ENCODE results near the gene RPTOR.
"Not testable (repeated sequence)": the region's sequence is repeated elsewhere in the genome, so short reads cannot be mapped to it uniquely, and the experiment has no call there.

The RPTOR gene

DNA sequence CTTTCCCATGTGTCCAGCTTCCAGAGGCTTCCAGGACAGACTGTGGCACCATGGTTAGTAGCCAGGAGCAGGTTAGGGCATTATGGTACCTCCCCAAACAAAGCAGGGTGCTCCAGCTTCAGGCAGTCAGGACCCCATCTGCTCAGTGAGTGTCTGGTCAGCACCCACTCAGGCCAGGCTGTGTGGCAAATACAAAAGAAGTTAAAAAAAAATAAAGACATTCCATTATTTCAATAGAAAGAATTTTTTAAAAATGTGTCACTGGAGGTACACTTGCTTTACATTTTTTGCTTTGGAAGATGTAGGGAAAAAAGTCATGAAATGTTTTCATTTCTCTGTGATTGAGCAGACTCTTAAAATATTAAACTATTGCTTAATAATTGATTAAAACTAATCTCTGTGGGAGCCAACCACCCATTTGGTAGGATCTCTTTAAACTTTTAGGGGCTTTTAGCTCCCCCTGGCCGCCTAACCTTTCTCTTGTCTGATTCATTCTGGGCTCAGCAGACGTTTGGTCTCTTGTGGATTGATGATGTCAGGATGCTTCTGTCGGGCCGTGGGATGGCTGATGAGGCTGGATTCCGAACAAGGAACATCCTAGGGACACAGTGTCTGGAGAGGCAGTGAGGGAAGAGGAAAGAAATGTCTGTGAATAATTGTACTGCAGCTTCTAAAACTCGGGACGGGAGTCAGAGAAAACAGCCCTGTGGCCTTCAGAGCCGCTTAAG is 39.8 kb upstream of the RPTOR start:
- no peaks in the 10 kb centered on the region for H3K9me3 Mint-ChIP-seq
- H3K36me3 Mint-ChIP-seq (ENCODE audit: insufficient read depth) = no peaks in the 10 kb centered on the region
- no peak for ATAC-seq (replicated peaks; ENCODE audit: extremely low read depth, poor library complexity, severe bottlenecking)
- no peak for DNase-seq (ENCODE audit: low spot score in 2 of 2)
- H3K27ac Mint-ChIP-seq (ENCODE audit: low read depth) = no peak overlapping the region
- peaks cover 29% of the 10 kb centered on the region for H3K27me3 Mint-ChIP-seq
- no peak overlapping the region for H3K4me3 Mint-ChIP-seq
- H3K4me1 Mint-ChIP-seq = no peaks in the 10 kb centered on the region

- ATAC-seq (replicated peaks; ENCODE audit: extremely low read depth, poor library complexity, severe bottlenecking); H3K27ac Mint-ChIP-seq (ENCODE audit: low read depth); H3K9me3 Mint-ChIP-seq; H3K4me1 Mint-ChIP-seq; DNase-seq (ENCODE audit: low spot score in 2 of 2); H3K36me3 Mint-ChIP-seq (ENCODE audit: insufficient read depth); H3K4me3 Mint-ChIP-seq: not testable (repeated sequence)
- peaks cover 24% of the 10 kb centered on the region for H3K27me3 Mint-ChIP-seq
Measured at GRCh38 chr17:80507177-80507576, 37.5 kb upstream of the RPTOR start.

GRCh38 chr17:80507965-80508364 is 36.7 kb upstream of the RPTOR start:
- Mint-ChIP-seq H3K36me3 (ENCODE audit: insufficient read depth) (no peaks in the 10 kb centered on the region), H3K4me1 (no peaks in the 10 kb centered on the region), H3K27ac (ENCODE audit: low read depth) (no peak overlapping the region), H3K9me3 (no peaks in the 10 kb centered on the region), H3K27me3 (peaks cover 20% of the 10 kb centered on the region), H3K4me3 (no peak overlapping the region)
- no peak for ATAC-seq (replicated peaks; ENCODE audit: extremely low read depth, poor library complexity, severe bottlenecking)
- no peak for DNase-seq (ENCODE audit: low spot score in 2 of 2)

- peaks cover 16% of the 10 kb centered on the region for H3K27me3 Mint-ChIP-seq
- DNase-seq (ENCODE audit: low spot score in 2 of 2) (no peak), ATAC-seq (replicated peaks; ENCODE audit: extremely low read depth, poor library complexity, severe bottlenecking) (no peak)
- H3K4me3 Mint-ChIP-seq = no peak overlapping the region
- H3K36me3 Mint-ChIP-seq (ENCODE audit: insufficient read depth) = no peaks in the 10 kb centered on the region
- H3K9me3 Mint-ChIP-seq = no peaks in the 10 kb centered on the region
- H3K27ac Mint-ChIP-seq (ENCODE audit: low read depth) = no peak overlapping the region
- H3K4me1 Mint-ChIP-seq = no peaks in the 10 kb centered on the region
Measured at GRCh38 chr17:80509311-80509710, 35.3 kb upstream of the RPTOR start.

DNA sequence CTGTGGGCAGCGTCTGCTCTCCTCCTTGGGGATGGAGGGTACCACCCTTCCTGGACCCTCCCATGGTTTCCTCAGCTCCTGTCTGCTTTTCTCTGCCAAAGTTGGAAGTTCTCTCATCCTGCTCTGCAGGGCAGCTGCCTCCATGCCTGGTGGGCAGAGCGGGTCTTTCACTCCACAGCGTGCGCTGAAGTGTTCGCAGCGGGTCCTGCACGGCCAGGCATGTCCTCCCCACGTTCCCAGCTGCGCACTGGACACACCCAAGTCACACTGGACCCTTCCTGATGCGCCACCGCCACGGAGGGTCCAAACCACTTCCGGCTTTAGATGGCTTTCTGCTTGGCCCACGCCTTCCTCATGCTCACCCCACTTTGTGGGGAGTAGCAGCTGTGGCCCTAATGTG is 34.5 kb upstream of the RPTOR start:
- Mint-ChIP-seq H3K4me1 (no peaks in the 10 kb centered on the region), H3K36me3 (ENCODE audit: insufficient read depth) (no peaks in the 10 kb centered on the region), H3K4me3 (no peak overlapping the region), H3K9me3 (no peaks in the 10 kb centered on the region), H3K27me3 (peaks cover 8% of the 10 kb centered on the region), H3K27ac (ENCODE audit: low read depth) (no peak overlapping the region)
- no peak for DNase-seq (ENCODE audit: low spot score in 2 of 2)
- ATAC-seq (replicated peaks; ENCODE audit: extremely low read depth, poor library complexity, severe bottlenecking) = no peak

GRCh38 chr17:80510772-80511171 is 33.9 kb upstream of the RPTOR start:
- Mint-ChIP-seq H3K27me3 (peaks cover 8% of the 10 kb centered on the region), H3K4me1 (no peaks in the 10 kb centered on the region), H3K9me3 (no peaks in the 10 kb centered on the region), H3K36me3 (ENCODE audit: insufficient read depth) (no peaks in the 10 kb centered on the region), H3K27ac (ENCODE audit: low read depth) (no peak overlapping the region), H3K4me3 (no peak overlapping the region)
- DNase-seq (ENCODE audit: low spot score in 2 of 2) = no peak
- no peak for ATAC-seq (replicated peaks; ENCODE audit: extremely low read depth, poor library complexity, severe bottlenecking)

- Mint-ChIP-seq H3K4me3 (no peak overlapping the region), H3K27ac (ENCODE audit: low read depth) (no peak overlapping the region), H3K36me3 (ENCODE audit: insufficient read depth) (no peaks in the 10 kb centered on the region), H3K4me1 (no peaks in the 10 kb centered on the region), H3K27me3 (peaks cover 9% of the 10 kb centered on the region), H3K9me3 (no peaks in the 10 kb centered on the region)
- DNase-seq (ENCODE audit: low spot score in 2 of 2) = no peak
- no peak for ATAC-seq (replicated peaks; ENCODE audit: extremely low read depth, poor library complexity, severe bottlenecking)
Measured at GRCh38 chr17:80511222-80512180, 33.1 kb upstream of the RPTOR start.

- ATAC-seq (replicated peaks; ENCODE audit: extremely low read depth, poor library complexity, severe bottlenecking) = no peak
- Mint-ChIP-seq H3K4me3 (no peak overlapping the region), H3K36me3 (ENCODE audit: insufficient read depth) (no peaks in the 10 kb centered on the region), H3K9me3 (no peaks in the 10 kb centered on the region), H3K4me1 (no peaks in the 10 kb centered on the region), H3K27me3 (peaks cover 16% of the 10 kb centered on the region), H3K27ac (ENCODE audit: low read depth) (no peak overlapping the region)
- no peak for DNase-seq (ENCODE audit: low spot score in 2 of 2)
Measured at GRCh38 chr17:80512233-80512632, 32.4 kb upstream of the RPTOR start.

- ATAC-seq (replicated peaks; ENCODE audit: extremely low read depth, poor library complexity, severe bottlenecking) = no peak
- no peak overlapping the region for H3K27ac Mint-ChIP-seq (ENCODE audit: low read depth)
- H3K9me3 Mint-ChIP-seq = no peaks in the 10 kb centered on the region
- H3K36me3 Mint-ChIP-seq (ENCODE audit: insufficient read depth) = no peaks in the 10 kb centered on the region
- no peaks in the 10 kb centered on the region for H3K4me1 Mint-ChIP-seq
- no peak for DNase-seq (ENCODE audit: low spot score in 2 of 2)
- H3K27me3 Mint-ChIP-seq = peaks cover 20% of the 10 kb centered on the region
- no peak overlapping the region for H3K4me3 Mint-ChIP-seq
Measured at GRCh38 chr17:80513201-80513600, 31.4 kb upstream of the RPTOR start.

GRCh38 chr17:80513892-80514291 is 30.7 kb upstream of the RPTOR start:
- no peak overlapping the region for H3K4me3 Mint-ChIP-seq
- H3K36me3 Mint-ChIP-seq (ENCODE audit: insufficient read depth) = no peaks in the 10 kb centered on the region
- DNase-seq (ENCODE audit: low spot score in 2 of 2) = no peak
- H3K9me3 Mint-ChIP-seq = no peaks in the 10 kb centered on the region
- peaks cover 20% of the 10 kb centered on the region for H3K27me3 Mint-ChIP-seq
- H3K27ac Mint-ChIP-seq (ENCODE audit: low read depth) = no peak overlapping the region
- H3K4me1 Mint-ChIP-seq = no peaks in the 10 kb centered on the region
- no peak for ATAC-seq (replicated peaks; ENCODE audit: extremely low read depth, poor library complexity, severe bottlenecking)

- Mint-ChIP-seq H3K27me3 (peaks cover 27% of the 10 kb centered on the region), H3K9me3 (no peaks in the 10 kb centered on the region), H3K36me3 (ENCODE audit: insufficient read depth) (no peaks in the 10 kb centered on the region), H3K27ac (ENCODE audit: low read depth) (no peak overlapping the region), H3K4me3 (no peak overlapping the region), H3K4me1 (no peaks in the 10 kb centered on the region)
- ATAC-seq (replicated peaks; ENCODE audit: extremely low read depth, poor library complexity, severe bottlenecking) (no peak), DNase-seq (ENCODE audit: low spot score in 2 of 2) (no peak)
Measured at GRCh38 chr17:80516171-80516932, 28.3 kb upstream of the RPTOR start.

- Mint-ChIP-seq H3K27me3 (peaks cover 32% of the 10 kb centered on the region), H3K36me3 (ENCODE audit: insufficient read depth) (no peaks in the 10 kb centered on the region), H3K4me1 (no peaks in the 10 kb centered on the region), H3K9me3 (no peaks in the 10 kb centered on the region), H3K4me3 (no peak overlapping the region), H3K27ac (ENCODE audit: low read depth) (no peak overlapping the region)
- DNase-seq (ENCODE audit: low spot score in 2 of 2) = no peak
- ATAC-seq (replicated peaks; ENCODE audit: extremely low read depth, poor library complexity, severe bottlenecking) = no peak
Measured at GRCh38 chr17:80517641-80518040, 27.0 kb upstream of the RPTOR start.

Data from central memory CD8-positive, alpha-beta T cell (primary cell).